Neural cell (in vitro differentiated cells): ENCODE results near the gene FBXO45. TPM values are rescaled to one million over a fixed set of nuclear protein-coding genes. Genes with fewer than 3 reads are reported as not detected.
"Not testable (repeated sequence)": the region's sequence is repeated elsewhere in the genome, so short reads cannot be mapped to it uniquely, and the experiment has no call there.

Experiments
- H2AFZ ChIP-seq: fragments of 200-600, 300-800 bp; sonication (generic), shearing (Covaris generic); 2 replicates; pipeline ENCODE4 v1.6.0; 2014; ENCODE audit warnings: low read depth, mild to moderate bottlenecking, antibody characterized with exemption, low read length, moderate library complexity
- H3F3A ChIP-seq: fragments of 200-600 bp; shearing (Covaris generic); 2 replicates; pipeline ENCODE4 v1.6.1; 2016; ENCODE audit warnings: mild to moderate bottlenecking, moderate library complexity, mixed read lengths, antibody characterized with exemption, low read length; ENCODE audit not compliant: insufficient read depth, poor library complexity, severe bottlenecking
- H3K27ac ChIP-seq: fragments of 200-600, 300-800 bp; sonication (generic), shearing (Covaris generic); 2 replicates; pipeline ENCODE4 v1.5.1; 2014; ENCODE audit warnings: mild to moderate bottlenecking, low read length, moderate library complexity
- H3K27me3 ChIP-seq: fragments of 300-800, 200-600 bp; sonication (generic), shearing (Covaris generic); 2 replicates; pipeline ENCODE4 v1.6.0; 2014; ENCODE audit warnings: mild to moderate bottlenecking, low read depth, low read length, moderate library complexity; ENCODE audit not compliant: insufficient read depth
- H3K36me3 ChIP-seq: fragments of 300-800, 200-600 bp; sonication (generic), shearing (Covaris generic); 2 replicates; pipeline ENCODE4 v1.5.1; 2014; ENCODE audit warnings: mild to moderate bottlenecking, antibody characterized with exemption, low read length, moderate library complexity; ENCODE audit not compliant: insufficient read depth
- H3K4me2 ChIP-seq: fragments of 300-800, 200-600 bp; sonication (generic), shearing (Covaris generic); 2 replicates; pipeline ENCODE4 v1.6.0; 2014; ENCODE audit warnings: mild to moderate bottlenecking, low read length
- H3K4me3 ChIP-seq: fragments of 300-800, 200-600 bp; sonication (generic), shearing (Covaris generic); 2 replicates; pipeline ENCODE4 v1.5.1; 2014; ENCODE audit warnings: mild to moderate bottlenecking, low read length, moderate library complexity
- H3K79me2 ChIP-seq: fragments of 200-600 bp; shearing (Covaris generic); replicated peaks from 2 replicates; pipeline ENCODE4 v1.6.0; 2014; ENCODE audit warnings: mild to moderate bottlenecking, low read length, moderate library complexity; ENCODE audit not compliant: insufficient read depth
- H3K9ac ChIP-seq: fragments of 300-800, 200-600 bp; sonication (generic), shearing (Covaris generic); 2 replicates; pipeline ENCODE4 v1.6.1; 2016; ENCODE audit warnings: mild to moderate bottlenecking, low read length, mixed read lengths
- H3K9me2 ChIP-seq: fragments of 200-600 bp; shearing (Covaris generic); 2 replicates; pipeline ENCODE4 v1.6.1; 2016; ENCODE audit warnings: mild to moderate bottlenecking, low read length, mixed read lengths; ENCODE audit not compliant: insufficient read depth
- H3K9me3 ChIP-seq: fragments of 200-600, 300-800 bp; sonication (generic), shearing (Covaris generic); 2 replicates; pipeline ENCODE4 v1.6.1; 2016; ENCODE audit warnings: mild to moderate bottlenecking, mixed run types, low read length, moderate library complexity, mixed read lengths
- H4K20me1 ChIP-seq: fragments of 200-600 bp; shearing (Covaris generic); 2 replicates; pipeline ENCODE4 v1.6.1; 2016; ENCODE audit warnings: mild to moderate bottlenecking, mixed run types; ENCODE audit not compliant: insufficient read depth
- EP300 ChIP-seq: fragments of 450-650 bp; conservative IDR thresholded peaks from 2 replicates; pipeline ENCODE4 v1.6.1; 2014; ENCODE audit warnings: antibody characterized with exemption, mild to moderate bottlenecking, moderate library complexity; ENCODE audit not compliant: poor library complexity, severe bottlenecking
- EZH2 ChIP-seq: fragments of 200-600, 300-800 bp; shearing (Covaris generic), sonication (generic); IDR thresholded peaks from 2 replicates; pipeline ENCODE4 v1.6.1; 2014; ENCODE audit warnings: antibody characterized with exemption, low read length, borderline replicate concordance, mild to moderate bottlenecking; ENCODE audit not compliant: insufficient read depth, poor library complexity, severe bottlenecking
- MXI1 ChIP-seq: fragments of 450-650 bp; conservative IDR thresholded peaks from 2 replicates; pipeline ENCODE4 v1.6.1; 2014; ENCODE audit warnings: antibody characterized with exemption, mild to moderate bottlenecking; ENCODE audit not compliant: poor library complexity, severe bottlenecking
- POLR2AphosphoS5 ChIP-seq: IDR thresholded peaks from 2 replicates; pipeline ENCODE4 v1.6.1; 2012
- RAD21 ChIP-seq: fragments of 450-650 bp; conservative IDR thresholded peaks from 2 replicates; pipeline ENCODE4 v1.6.1; 2014; ENCODE audit warnings: antibody characterized with exemption, mild to moderate bottlenecking, moderate library complexity
- SMC3 ChIP-seq: fragments of 450-650 bp; conservative IDR thresholded peaks from 2 replicates; pipeline ENCODE4 v1.6.1; 2014; ENCODE audit warnings: antibody characterized with exemption, mild to moderate bottlenecking, moderate library complexity; ENCODE audit not compliant: poor library complexity
- TAF1 ChIP-seq: IDR thresholded peaks from 2 replicates; pipeline ENCODE4 v1.6.1; 2012; ENCODE audit warnings: low read depth
- polyA plus RNA-seq: library from polyadenylated mRNA; depleted of rRNA; stranded (reverse); fragments of >200 nt; gene quantifications from 2 replicates; pipeline ENCODE4 v1.2.3, GENCODE V29; 2014
- TF ChIP-seq, protein P1 (sequence below): fragments of 450-650 bp; IDR thresholded peaks from 2 replicates; pipeline ENCODE4 v1.5.1; 2014; ENCODE audit warnings: antibody characterized with exemption, mild to moderate bottlenecking, moderate library complexity; ENCODE audit not compliant: poor library complexity, severe bottlenecking
- TF ChIP-seq, protein P2 (sequence below): IDR thresholded peaks from 2 replicates; pipeline ENCODE4 v1.6.1; 2012; ENCODE audit warnings: borderline replicate concordance

Gene FBXO45
- polyA plus RNA-seq, 1 donor from 2014 or later: 35.3 TPM

DNA sequence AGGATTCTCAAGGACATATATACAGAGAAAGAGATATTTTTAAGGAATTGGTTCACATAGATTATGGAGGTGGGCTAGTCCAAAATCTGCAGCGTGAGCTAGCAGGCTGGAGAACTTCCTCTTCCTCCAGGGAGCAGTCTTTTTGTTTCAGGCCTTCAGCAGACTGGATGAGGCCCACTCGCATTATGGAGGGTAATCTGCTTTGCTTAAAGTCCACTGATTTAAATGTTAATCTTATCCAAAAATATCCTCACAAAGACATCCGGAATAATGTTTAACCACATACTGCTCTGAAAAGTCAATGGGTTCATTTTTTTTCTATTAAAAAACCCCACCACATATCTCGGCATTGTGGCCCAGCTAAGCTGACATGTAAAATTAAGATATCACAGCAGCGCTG lies 48.8 kb downstream of the FBXO45 start:
- TF ChIP-seq EZH2: no peak
- TF ChIP-seq POLR2AphosphoS5: no peak
- TF ChIP-seq TAF1: no peak
- TF ChIP-seq, protein P1, sequence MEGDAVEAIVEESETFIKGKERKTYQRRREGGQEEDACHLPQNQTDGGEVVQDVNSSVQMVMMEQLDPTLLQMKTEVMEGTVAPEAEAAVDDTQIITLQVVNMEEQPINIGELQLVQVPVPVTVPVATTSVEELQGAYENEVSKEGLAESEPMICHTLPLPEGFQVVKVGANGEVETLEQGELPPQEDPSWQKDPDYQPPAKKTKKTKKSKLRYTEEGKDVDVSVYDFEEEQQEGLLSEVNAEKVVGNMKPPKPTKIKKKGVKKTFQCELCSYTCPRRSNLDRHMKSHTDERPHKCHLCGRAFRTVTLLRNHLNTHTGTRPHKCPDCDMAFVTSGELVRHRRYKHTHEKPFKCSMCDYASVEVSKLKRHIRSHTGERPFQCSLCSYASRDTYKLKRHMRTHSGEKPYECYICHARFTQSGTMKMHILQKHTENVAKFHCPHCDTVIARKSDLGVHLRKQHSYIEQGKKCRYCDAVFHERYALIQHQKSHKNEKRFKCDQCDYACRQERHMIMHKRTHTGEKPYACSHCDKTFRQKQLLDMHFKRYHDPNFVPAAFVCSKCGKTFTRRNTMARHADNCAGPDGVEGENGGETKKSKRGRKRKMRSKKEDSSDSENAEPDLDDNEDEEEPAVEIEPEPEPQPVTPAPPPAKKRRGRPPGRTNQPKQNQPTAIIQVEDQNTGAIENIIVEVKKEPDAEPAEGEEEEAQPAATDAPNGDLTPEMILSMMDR: no peak
- TF ChIP-seq MXI1: no peak
- TF ChIP-seq SMC3: no peak
- TF ChIP-seq RAD21: no peak
- TF ChIP-seq, protein P2, sequence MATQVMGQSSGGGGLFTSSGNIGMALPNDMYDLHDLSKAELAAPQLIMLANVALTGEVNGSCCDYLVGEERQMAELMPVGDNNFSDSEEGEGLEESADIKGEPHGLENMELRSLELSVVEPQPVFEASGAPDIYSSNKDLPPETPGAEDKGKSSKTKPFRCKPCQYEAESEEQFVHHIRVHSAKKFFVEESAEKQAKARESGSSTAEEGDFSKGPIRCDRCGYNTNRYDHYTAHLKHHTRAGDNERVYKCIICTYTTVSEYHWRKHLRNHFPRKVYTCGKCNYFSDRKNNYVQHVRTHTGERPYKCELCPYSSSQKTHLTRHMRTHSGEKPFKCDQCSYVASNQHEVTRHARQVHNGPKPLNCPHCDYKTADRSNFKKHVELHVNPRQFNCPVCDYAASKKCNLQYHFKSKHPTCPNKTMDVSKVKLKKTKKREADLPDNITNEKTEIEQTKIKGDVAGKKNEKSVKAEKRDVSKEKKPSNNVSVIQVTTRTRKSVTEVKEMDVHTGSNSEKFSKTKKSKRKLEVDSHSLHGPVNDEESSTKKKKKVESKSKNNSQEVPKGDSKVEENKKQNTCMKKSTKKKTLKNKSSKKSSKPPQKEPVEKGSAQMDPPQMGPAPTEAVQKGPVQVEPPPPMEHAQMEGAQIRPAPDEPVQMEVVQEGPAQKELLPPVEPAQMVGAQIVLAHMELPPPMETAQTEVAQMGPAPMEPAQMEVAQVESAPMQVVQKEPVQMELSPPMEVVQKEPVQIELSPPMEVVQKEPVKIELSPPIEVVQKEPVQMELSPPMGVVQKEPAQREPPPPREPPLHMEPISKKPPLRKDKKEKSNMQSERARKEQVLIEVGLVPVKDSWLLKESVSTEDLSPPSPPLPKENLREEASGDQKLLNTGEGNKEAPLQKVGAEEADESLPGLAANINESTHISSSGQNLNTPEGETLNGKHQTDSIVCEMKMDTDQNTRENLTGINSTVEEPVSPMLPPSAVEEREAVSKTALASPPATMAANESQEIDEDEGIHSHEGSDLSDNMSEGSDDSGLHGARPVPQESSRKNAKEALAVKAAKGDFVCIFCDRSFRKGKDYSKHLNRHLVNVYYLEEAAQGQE: no peak
- no peak for TF ChIP-seq EP300
- Histone ChIP-seq H3K9me2 (no peaks in the 10 kb centered on the region), H3F3A (no peaks in the 10 kb centered on the region), H3K9ac (no peak overlapping the region), H3K79me2 (no peaks in the 10 kb centered on the region), H3K4me3 (no peak overlapping the region), H3K36me3 (no peaks in the 10 kb centered on the region), H3K27ac (no peak overlapping the region), H3K9me3 (no peaks in the 10 kb centered on the region), H3K4me2 (no peak overlapping the region), H2AFZ (no peak overlapping the region), H4K20me1 (no peaks in the 10 kb centered on the region), H3K27me3 (no peaks in the 10 kb centered on the region)

DNA sequence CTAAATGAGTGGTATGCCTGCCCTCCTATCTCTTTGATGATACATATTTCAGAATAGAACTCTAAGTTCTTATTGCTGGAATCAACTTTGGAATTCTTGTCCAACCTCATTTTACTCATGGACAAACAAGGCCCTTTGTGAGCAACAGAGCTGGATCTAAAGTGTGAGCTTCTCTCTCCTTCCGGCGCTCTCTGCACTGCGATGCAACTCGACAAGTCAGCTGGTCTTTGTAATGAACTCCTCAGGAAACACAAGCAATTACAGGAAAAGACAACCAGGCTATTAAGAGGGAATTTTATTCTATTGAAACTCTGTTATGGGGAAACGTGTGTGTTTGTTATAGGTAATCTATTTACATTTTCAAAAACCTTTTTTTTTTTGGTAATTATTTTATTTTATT lies 50.8 kb downstream of the FBXO45 start:
- Histone ChIP-seq H3F3A (no peaks in the 10 kb centered on the region), H3K27ac (no peak overlapping the region), H3K36me3 (no peaks in the 10 kb centered on the region), H3K9me2 (no peaks in the 10 kb centered on the region), H2AFZ (no peak overlapping the region), H3K79me2 (no peaks in the 10 kb centered on the region), H3K4me2 (no peak overlapping the region), H3K27me3 (no peaks in the 10 kb centered on the region), H3K9me3 (no peaks in the 10 kb centered on the region), H3K9ac (no peak overlapping the region), H4K20me1 (no peaks in the 10 kb centered on the region), H3K4me3 (no peak overlapping the region)
- TF ChIP-seq TAF1: no peak
- no peak for TF ChIP-seq POLR2AphosphoS5
- TF ChIP-seq SMC3: no peak

DNA sequence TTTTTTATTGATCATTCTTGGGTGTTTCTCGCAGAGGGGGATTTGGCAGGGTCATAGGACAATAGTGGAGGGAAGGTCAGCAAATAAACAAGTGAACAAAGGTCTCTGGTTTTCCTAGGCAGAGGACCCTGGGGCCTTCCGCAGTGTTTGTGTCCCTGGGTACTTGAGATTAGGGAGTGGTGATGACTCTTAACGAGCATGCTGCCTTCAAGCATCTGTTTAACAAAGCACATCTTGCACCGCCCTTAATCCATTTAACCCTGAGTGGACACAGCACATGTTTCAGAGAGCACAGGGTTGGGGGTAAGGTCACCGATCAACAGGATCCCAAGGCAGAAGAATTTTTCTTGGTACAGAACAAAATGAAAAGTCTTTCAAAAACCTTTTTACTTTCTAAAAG lies 51.2 kb downstream of the FBXO45 start:
- not testable (repeated sequence) for H3F3A ChIP-seq, H4K20me1 ChIP-seq, H3K9me3 ChIP-seq, H3K36me3 ChIP-seq, H3K27ac ChIP-seq, H3K4me3 ChIP-seq, H2AFZ ChIP-seq, H3K4me2 ChIP-seq, H3K27me3 ChIP-seq, H3K79me2 ChIP-seq, H3K9ac ChIP-seq, H3K9me2 ChIP-seq
